Measurements from ENCODE around the gene SRD5A2.
"Not testable (repeated sequence)": the region's sequence is repeated elsewhere in the genome, so short reads cannot be mapped to it uniquely, and the experiment has no call there.

Gene SRD5A2

DNA sequence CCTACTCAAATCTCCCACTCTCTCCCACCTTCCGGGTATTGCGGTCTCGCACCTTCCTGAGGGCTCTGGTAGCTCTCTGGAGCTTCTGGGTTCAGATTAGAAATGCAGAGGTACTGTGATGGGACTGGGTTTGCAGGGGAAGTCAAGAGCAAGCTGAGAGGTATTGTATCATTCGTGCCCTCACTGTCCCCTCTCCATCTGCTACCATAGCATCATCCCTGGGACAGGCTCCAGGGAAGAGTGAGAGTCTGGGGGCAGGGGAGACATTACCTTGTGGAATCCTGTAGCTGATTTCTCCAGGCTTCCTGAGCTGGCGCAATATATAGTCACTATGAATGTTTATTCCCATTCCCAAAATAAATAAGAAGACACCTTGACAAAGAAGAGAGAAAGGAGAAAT, 49.6 kb downstream of the SRD5A2 start:
- DNase-seq: no peak

DNA sequence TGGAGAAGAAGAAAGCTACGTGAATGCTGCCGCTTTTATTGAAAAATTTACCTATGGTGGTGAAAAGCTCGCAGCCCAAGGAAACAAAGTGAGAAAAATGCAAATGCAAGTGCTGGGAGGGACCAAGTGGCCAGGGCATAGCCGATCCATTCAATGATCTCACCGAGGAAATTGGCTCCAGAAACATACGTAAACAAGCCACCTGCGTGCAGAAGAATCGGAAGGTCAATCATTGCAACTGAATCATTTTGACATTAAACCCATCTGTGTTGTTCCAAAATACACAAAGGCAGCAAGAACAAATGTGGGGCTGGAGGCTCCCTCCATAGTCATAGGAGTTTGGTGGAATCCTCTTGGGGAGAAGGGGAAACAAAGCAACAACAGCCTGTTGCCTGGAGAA, 51.5 kb downstream of the SRD5A2 start:
- no peak for DNase-seq

DNA sequence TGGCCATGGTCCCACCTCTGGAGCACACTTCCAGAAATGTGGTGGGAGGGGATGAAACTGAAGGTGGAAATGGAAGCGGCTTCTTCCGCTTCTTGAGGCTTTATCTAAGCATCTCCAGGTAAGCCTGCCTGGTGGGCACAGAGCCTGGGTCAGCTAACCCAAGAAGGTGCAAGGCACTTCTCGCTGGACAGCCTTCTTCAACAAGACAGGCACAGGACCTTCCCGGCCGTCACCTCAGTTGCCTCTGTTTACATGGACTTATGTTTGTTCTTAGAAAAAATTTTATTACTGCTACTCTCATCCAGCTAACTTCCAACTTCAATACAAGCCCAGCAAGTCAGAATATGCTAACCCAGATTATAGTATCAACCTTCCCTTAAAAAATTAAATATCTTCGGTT, 51.9 kb downstream of the SRD5A2 start:
- no peak for DNase-seq

DNA sequence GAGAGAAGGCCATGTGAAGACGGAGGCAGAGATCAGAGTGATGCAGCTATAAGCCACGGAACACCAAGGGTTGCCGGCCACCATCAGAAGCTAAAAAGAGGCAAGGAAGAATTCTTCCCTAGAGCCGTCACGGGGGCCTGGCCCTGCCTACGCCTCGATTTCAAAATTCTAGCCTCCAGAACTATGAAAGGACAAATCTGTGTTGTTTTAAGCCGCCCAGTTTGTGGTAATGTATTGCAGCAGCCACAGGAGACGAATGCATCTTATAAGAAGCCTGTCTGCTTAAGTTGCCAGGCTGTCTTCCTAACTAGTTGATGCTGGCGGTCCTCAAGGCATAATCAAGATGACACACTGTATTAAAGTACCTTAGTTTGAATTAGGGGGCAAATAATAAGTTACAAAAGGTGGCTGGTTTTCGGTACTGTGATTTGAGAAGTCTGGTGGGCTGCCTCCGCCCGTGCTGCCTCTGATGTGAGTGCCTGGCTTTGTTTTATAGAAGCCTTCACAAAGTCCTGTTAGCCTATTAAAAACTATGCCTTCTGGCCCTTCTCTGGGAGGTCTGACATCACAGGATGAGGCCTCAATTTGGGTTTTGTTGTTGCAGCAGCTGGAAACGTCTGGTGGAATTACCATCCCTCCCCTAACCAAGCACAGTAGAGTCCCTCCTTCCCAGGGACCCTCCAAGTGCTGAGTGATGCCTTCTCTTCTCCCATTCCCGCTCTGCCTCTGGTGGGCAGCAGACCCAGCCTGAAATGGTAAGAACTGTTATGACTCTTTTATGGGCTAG, 53.6 kb downstream of the SRD5A2 start:
- DNase-seq: no peak

DNA sequence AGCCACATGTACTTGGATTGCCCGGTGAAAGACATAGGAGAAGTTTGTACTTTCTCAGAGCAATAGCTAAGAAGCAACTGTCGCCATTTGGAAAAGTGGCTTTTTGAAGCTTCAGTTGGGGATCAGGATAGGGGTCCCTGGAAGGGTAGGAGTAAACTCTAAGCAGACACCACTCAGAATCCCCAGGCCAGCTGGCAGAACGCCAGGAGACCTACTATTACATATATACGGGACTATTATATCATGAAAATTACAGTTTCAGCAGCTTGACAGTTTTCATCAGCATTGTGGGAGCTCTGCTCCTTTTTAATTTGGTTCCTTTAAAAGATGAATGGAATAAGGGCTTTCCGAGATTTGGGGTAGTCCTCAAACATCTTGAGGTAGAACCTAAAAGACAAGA, 54.9 kb downstream of the SRD5A2 start:
- no peak for DNase-seq

DNA sequence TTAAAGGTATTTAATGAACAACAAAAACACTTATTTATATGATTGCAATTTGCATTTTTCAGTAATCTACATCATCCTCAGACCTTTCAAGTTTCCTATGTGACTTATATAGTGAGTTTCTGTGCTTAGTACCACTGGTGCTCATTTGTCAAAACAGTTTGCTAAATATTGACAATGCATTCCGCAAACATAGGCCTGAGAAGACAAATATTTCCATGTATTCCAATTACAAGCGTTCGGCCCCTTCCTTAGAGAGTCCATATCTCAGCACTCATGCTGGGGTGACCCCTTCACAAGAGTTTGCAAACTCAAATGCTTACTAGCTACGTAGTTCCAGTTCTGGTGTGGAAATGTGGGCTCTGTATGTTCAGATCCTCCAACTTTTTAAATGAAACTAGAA, 56.1 kb downstream of the SRD5A2 start:
- DNase-seq: no peak

DNA sequence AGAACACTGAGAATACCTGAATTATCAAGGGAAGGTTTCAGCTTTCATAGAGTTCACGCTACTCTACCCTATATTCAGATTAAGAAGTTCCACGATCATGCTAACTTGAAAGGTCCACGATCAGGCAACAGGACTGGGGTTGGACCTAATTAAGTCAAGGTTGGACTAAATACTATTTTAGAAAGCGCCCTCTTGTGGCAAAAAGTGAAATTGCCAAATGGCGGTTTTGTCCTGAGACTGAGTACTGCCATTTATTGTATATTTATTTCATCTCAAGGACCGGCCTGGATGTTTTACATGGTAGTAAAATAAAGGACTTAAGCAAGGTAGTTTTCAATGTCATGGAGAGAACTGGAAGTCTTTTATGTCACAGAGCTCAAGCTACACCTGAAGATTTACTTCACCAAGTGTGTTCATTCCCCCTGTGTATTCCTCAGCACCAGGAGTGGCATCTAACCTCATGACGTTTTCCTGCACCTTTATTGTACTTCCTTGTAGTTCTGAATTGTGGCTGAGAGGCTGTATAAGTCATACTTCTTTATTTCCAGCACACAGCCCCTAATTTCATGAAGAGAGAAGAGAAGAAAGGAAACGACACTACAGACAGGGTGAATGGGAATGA, 56.8 kb downstream of the SRD5A2 start:
- DNase-seq: no peak

DNA sequence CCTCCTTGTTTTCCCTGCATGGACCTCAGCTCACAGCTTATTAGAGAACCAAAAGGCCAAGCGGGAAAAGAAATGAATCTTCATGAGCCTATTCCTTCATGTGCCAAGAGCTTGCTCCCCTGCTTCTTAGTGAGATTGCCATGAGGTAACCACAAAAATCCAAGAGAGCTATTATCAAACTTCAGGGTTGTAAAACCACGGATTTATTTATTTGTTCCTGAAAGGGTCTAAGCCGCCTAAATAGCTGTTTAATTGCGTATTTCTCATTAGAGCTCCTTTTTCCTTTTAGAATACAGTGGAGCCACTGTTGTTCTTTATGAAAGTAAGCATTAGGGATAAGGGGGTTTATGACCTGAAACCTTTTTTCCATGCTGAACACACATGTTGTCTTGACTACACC, 58.0 kb downstream of the SRD5A2 start:
- DNase-seq: no peak

DNA sequence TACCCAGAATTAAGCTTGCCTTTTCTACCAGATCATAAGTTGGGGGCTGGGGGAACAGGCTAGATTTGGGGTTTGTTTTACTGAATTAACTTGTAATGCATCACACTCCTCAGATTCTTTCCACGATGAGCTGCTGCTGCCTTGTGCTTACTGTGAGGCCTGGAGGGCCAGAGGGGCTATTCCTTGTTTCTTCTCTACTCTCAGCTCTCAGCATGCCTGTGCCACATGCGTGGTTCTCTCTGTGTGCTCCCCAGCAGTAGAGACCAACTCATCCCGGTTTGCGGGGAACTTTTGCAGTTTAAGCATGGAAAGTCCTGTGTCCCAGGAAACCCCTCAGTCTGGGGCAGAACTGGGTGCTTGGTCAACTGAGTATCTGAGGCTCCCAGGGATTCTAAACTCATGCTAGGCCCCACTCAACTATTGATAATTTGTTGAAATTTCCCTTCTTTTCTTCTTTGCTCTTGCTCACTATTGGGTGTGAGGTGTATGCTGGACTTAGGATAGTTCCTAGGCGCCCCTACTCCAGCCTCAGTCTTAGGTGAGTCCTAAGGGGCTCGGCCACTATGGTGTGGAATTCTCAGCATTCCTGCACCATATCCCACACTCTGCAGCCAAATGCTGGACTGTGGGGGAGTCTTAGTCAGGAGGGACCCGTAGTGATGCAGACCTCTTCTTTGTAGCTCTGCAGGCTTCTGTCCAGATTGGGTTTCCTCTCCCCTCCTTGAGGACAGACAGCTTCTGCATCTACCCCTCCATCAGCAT, 63.1 kb downstream of the SRD5A2 start:
- no peak for DNase-seq

DNA sequence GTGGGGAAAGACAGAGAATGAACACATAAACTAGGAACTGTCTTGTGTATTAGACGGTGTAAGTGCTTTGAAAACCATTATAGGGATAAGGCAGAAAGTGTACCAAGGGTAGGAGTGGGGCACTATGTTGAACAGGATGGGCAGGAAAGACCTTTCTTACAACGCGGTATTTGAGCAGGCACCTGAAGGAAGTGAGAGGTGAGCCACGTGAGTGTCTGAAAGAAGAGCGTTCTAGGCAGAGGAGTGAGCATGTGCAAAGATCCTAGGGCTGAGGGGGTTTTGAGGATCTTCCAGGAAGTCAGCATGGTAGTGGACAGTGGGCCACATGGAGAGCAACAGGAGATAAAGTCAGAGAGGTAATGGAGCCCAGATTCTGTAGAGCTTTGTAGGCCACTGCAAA, 65.2 kb downstream of the SRD5A2 start:
- no peak for DNase-seq

DNA sequence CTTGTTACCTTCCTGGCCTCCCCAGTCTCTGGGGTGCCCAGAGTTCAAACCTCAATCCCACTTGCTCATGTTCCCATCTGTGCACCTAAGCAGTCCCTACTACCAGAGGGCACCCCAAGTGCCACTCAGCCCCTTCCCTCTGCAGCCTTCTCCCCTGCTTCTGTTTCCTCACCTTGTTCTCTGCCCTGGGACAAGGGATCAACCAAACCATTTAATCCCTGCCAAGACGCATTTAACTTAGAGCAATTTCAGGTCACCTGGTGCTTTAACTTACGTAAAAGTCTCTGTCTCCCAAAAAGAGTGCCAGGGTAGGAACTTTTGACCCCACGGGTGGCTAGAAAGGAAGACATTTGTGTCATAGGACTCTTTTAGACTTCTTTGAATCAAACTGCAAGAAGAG, 67.2 kb downstream of the SRD5A2 start:
- no peak for DNase-seq

DNA sequence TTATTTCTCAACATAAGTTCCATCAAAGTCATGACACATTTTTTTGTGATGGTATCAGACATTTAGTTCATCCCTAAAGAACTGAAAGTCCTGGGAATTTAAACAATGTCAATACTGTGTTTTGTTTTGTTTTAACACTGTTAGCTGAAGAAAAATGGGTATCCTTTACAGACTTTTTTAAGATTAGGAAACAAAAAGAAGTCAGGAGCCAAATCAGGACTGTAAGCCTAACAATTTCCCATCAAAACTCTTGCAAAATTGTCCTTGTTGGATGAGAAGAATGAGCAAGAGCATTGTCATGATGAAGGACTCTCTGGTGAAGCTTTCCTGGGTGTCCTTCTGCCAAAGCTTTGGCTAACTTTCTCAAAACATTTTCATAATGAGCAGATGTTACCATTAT, 69.4 kb downstream of the SRD5A2 start:
- DNase-seq: no peak

DNA sequence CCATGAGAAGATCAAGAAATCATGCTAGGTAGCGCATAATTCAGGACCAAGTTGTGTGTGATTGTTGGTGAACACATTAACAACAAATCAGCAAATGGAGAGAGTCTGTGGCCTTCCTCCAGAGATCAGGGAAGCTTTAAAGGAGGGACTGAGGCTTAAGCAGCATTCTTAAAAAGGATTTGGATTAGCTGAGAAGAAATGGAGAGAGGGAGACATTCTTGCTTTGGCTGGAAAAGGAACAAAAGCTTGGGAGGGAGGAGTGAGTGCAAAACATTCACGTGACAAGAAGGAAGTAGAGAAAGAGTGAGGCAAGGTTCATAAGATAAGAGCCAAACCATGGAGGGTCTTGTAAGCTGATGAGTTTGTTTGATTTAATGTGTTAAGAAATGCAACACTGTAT, 75.6 kb downstream of the SRD5A2 start:
- DNase-seq: no peak

DNA sequence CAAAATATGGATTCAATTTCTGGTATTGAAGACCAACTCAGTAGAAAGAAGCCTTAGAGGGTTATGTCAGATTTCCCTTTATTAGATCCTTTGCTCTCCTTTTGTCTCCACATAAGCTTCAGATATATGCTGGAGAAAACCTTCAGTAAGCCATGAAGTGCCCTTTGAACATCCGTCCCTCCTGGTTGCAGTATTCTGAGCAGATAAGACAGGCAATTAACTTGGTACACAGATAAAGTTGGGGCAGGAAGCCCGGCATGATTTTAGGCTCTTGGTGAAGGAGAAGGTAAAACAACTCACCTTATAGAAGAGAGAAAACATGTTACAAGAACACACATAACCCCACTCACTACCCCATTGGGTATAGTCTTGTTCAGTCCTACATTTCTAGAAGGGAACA, 76.4 kb downstream of the SRD5A2 start:
- DNase-seq: no peak

DNA sequence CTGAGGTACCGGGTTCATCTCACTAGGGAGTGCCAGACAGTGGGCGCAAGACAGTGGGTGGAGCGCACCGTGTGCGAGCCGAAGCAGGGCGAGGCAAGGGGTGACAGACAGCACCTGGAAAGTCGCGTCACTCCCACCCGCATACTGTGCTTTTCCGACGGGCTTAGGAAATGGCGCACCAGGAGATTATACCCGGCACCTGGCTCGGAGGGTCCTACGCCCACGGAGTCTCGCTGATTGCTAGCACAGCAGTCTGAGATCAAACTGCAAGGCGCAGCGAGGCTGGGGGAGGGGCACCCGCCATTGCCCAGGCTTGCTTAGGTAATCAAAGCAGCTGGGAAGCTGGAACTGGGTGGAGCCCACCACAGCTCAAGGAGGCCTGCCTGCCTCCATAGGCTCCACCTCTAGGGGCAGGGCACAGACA, 84.3 kb downstream of the SRD5A2 start:
- DNase-seq: not testable (repeated sequence)

DNA sequence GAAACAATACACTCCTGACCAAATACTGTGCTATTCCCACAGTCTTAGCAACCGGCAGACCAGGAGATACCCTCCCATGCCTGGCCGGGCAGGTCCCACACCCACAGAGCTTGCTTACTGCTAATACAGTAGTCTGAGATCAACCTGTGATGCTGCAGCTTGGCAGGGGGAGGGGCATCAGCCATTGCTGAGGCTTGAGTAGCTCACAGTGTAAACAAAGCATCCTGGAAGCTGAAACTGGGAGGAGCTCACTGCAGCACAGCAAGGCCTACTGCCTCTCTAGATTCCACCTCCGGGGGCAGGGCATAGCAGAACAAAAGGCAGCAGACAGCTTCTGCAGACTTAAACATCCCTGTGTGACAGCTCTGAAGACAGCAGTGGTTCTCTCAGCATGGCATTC, 91.4 kb downstream of the SRD5A2 start:
- not testable (repeated sequence) for DNase-seq

DNA sequence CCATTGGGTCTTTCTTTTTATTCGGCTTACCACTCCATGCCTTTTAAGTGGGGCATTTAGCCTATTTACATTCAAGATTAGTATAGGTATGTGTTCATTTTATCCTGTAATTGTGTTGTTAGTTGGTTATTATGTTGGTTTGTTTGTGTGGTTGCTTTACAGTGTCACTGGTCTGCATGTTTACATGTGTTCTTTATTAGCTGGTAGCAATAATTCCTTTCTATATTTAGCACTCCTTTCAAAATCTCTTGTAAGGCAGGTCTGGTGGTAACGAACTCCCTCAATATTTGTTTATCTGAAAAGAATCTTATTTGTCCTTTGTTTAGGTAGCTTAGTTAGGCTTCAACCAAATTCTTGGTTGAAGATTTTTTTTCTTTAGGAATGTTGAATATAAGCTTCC, 97.5 kb downstream of the SRD5A2 start:
- DNase-seq: no peak

DNA sequence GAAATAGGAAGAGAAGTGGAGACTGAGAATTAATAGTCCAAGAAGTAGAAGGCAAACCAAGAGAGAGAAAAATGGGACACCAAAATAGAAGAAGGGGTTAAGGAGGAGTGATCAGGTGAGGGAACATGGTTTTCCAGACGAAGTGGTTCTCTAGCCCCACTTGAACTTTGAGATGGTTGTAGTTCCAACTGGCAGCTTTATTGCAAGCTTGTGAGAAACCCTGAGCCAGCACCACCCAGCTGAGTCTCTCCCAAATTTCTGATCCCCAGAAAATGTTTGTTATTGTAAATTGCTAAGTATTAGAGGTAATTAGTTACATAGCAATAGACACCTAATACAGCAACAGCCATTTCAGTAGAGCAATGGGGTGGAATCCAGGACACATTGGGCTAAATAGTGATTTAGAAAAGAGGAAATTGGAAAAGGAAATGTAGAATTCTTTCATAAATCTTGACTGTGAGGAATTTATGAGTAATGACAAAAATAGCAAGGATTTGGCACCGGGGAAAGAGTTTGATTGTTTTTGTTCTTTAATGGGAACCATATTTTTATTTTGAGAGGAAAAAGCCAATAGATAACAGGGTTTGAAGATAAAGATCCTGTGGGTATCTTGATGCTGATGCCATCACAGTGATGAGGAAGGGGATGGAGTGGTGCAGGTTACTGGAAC, 104.1 kb downstream of the SRD5A2 start:
- no peak for DNase-seq

DNA sequence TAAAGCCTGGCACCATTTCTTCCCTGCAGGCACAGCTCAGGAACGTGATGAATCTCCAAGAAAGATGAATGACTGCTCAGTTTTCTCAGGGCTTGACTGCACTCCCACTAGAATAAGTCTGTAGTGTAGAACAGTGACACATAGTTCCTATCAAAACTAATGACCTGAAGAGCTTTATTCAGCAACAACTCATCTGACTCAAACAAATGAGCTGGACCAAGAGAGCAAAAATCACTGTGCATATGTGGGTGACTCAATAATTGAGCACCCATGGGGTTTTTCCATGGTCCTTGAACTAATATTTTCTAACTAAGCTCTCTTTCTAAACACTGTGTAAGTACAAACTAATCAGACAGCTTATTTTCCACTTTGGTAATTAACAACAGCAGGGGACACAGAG, 105.0 kb downstream of the SRD5A2 start:
- no peak for DNase-seq

DNA sequence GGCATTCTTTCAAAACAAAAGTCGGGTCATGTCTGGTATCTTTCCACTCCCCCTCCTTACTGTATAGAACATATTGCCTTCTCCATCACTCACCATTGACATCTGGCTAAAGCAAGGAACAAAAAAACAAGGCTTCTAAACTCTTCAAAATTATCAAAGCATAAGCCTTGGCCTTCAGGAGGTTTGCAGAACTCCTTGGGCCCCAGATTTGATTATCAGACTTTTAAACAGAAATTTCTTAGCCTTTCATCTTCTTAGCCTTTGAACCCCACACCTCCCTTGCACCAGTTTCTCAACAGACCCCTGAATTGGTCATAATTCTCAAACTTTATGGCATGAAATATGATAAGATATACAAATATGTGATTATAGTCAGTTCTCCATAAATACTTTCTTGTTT, 106.4 kb downstream of the SRD5A2 start:
- DNase-seq: no peak

Measured in cerebellar nuclear complex (tissue), 1 donor.